Astrocyte (in vitro differentiated cells and primary cell): ENCODE measurements around the gene BROX.

Source experiments
- CTCF ChIP-seq: IDR thresholded peaks from 2 replicates; pipeline ENCODE4 v1.5.1; 2011; ENCODE audit warnings: low read depth, mild to moderate bottlenecking, inconsistent platforms, low read length, moderate library complexity; ENCODE audit not compliant: insufficient read depth
- EZH2 ChIP-seq: IDR thresholded peaks from 2 replicates; pipeline ENCODE4 v1.6.1; 2012; ENCODE audit warnings: mild to moderate bottlenecking, low read length, inconsistent platforms; ENCODE audit not compliant: insufficient read depth

- no peak for TF ChIP-seq EZH2
- TF ChIP-seq CTCF: no peak
Observed at GRCh38 chr1:222739929-222740328, 27.6 kb downstream of the BROX start.
